Kidney (tissue), 14 donors: ENCODE results near the gene KLF11. TPM values are rescaled to one million over a fixed set of nuclear protein-coding genes. Genes with fewer than 3 reads are reported as not detected.
A peak's percentile ranks its signal among the peaks of the same experiment; 100 is the strongest.
"Not testable (repeated sequence)": the region's sequence is repeated elsewhere in the genome, so short reads cannot be mapped to it uniquely, and the experiment has no call there.

Source experiments
- DNase-seq, 5 donors: peaks; one replicate each; pipeline ENCODE4 v3.0.0-alpha.2; 2013 to 2020
- FAIRE-seq: peaks from 2 replicates; lab custom pipeline; 2012; peaks lifted over from hg19 to GRCh38; lab: Jason Lieb, UNC
- H3K27ac ChIP-seq, 2 donors: one replicate each; pipeline ENCODE4 v1.7.0; 2013; ENCODE audit warnings: low read depth in 2 of 2, low read length in 2 of 2, inconsistent platforms in 1 of 2
- H3K27me3 ChIP-seq: one replicate; pipeline ENCODE4 v1.7.1; 2013; ENCODE audit warnings: low read length, inconsistent platforms; ENCODE audit not compliant: control insufficient read depth, insufficient read depth
- H3K36me3 ChIP-seq, 3 donors: one replicate each; pipeline versions ENCODE4 v1.7.0 to v1.7.1; 2013; ENCODE audit warnings: low read length in 3 of 3, control low read depth in 1 of 3, inconsistent platforms in 1 of 3; ENCODE audit not compliant: insufficient read depth in 3 of 3, control insufficient read depth in 2 of 3
- H3K4me1 ChIP-seq, 3 donors: one replicate each; pipeline versions ENCODE4 v1.7.0 to v1.7.1; 2013; ENCODE audit warnings: low read length in 3 of 3, inconsistent platforms in 1 of 3, low read depth in 1 of 3; ENCODE audit not compliant: control insufficient read depth in 2 of 3, insufficient read depth in 2 of 3
- H3K4me3 ChIP-seq, 3 donors: one replicate each; pipeline versions ENCODE4 v1.7.0 to v1.8.1; 2013; ENCODE audit warnings: low read length in 3 of 3, control low read depth in 1 of 3, inconsistent platforms in 1 of 3
- H3K9ac ChIP-seq, 3 donors: one replicate each; pipeline versions ENCODE4 v1.7.0 to v1.7.1; 2013; ENCODE audit warnings: low read length in 3 of 3, control low read depth in 1 of 3, inconsistent platforms in 1 of 3
- H3K9me3 ChIP-seq, 3 donors: one replicate each; pipeline versions ENCODE4 v1.7.0 to v1.7.1; 2013; ENCODE audit warnings: low read length in 3 of 3, control low read depth in 1 of 3, inconsistent platforms in 1 of 3; ENCODE audit not compliant: control insufficient read depth in 2 of 3, insufficient read depth in 1 of 3
- CTCF ChIP-seq: IDR thresholded peaks from 3 replicates; pipeline ENCODE4 v1.5.1; 2012; ENCODE audit warnings: mild to moderate bottlenecking, moderate library complexity, borderline replicate concordance; ENCODE audit not compliant: insufficient read depth; ENCODE audit errors: extremely low read depth
- intact Hi-C: fragments of 100-400 bp; cut with DNase I; formaldehyde crosslinking; loops from one replicate; pipeline ENCODE4 v1.11.1; 2022
- polyA plus RNA-seq: library from polyadenylated mRNA; stranded (reverse); fragments of 350-450 nt; fragmentation: Illumina TruSeq; extraction: RNeasy Lipid Tissue Mini Kit (QIAGEN cat#74804); gene quantifications from one replicate; pipeline ENCODE4 v1.2.3, GENCODE V29; 2014; ENCODE audit warnings: low read depth, low replicate concordance; ENCODE audit not compliant: insufficient read depth
- total RNA-seq: library from RNA; stranded (reverse); fragmentation: NEBNext Ultra II Directional; extraction: Animal tissue kit (Norgen Biotek cat#: 25700); gene quantifications from one replicate; pipeline ENCODE4 v1.2.1, GENCODE V29; 2021
- donor health status: control.
- donor health status: control.
- donor health status: control.
- donor health status: control.
- donor health status: control.
- donor health status: DM: yes; HTN: yes; CAD: no.
- donor health status: Normal renal cell carcinoma (clear cell type).

The KLF11 gene
- total and polyA plus RNA-seq, 2 donors from 2014 or later = 9.4 to 34.0 TPM

- peaks cover 4 to 36% (median 30%) of the 10 kb centered on the region in 3 donors for H3K4me1 ChIP-seq
- DNase-seq (peak in 2 of 5 donors; percentile 76), FAIRE-seq (peak; percentile 92)
- H3K27ac ChIP-seq = peak overlapping the region; percentile 68 to 78
- H3K9me3 ChIP-seq = no peaks in the 10 kb centered on the region
- peaks cover 2% of the 10 kb centered on the region for H3K27me3 ChIP-seq
- H3K9ac ChIP-seq = peak overlapping the region in 1 of 3 donors; percentile 12
- intact Hi-C loops = no loop called here
- peak overlapping the region in 1 of 3 donors; percentile 27 for H3K4me3 ChIP-seq
- no peak for TF ChIP-seq CTCF
- no peaks in the 10 kb centered on the region for H3K36me3 ChIP-seq
These were observed 46.3 kb downstream of the KLF11 start for GRCh38 chr2:10089565-10090190.

GRCh38 chr2:10091182-10091888 lies 48.0 kb downstream of the KLF11 start:
- intact Hi-C loops = no loop called here
- no peaks in the 10 kb centered on the region for H3K36me3 ChIP-seq
- H3K27ac ChIP-seq = peak overlapping the region; percentile 81 to 82
- peaks cover 2% of the 10 kb centered on the region for H3K27me3 ChIP-seq
- peak overlapping the region in 1 of 3 donors; percentile 22 for H3K4me3 ChIP-seq
- H3K9ac ChIP-seq = no peak overlapping the region
- FAIRE-seq (no peak), DNase-seq (peak; percentile 55 to 87 (median 65))
- TF ChIP-seq CTCF = peak; percentile 9
- H3K9me3 ChIP-seq = no peaks in the 10 kb centered on the region
- H3K4me1 ChIP-seq = peaks cover 4 to 32% (median 21%) of the 10 kb centered on the region in 3 donors

- not testable (repeated sequence) for FAIRE-seq, H3K4me3 ChIP-seq
These were observed 48.5 kb downstream of the KLF11 start for GRCh38 chr2:10091889-10092244.

GRCh38 chr2:10094271-10094814 lies 51.0 kb downstream of the KLF11 start:
- Histone ChIP-seq H3K9me3 (no peaks in the 10 kb centered on the region), H3K27ac (no peak overlapping the region), H3K4me1 (peaks cover 0 to 14% (median 8%) of the 10 kb centered on the region in 3 donors), H3K9ac (no peak overlapping the region), H3K36me3 (no peaks in the 10 kb centered on the region), H3K27me3 (peaks cover 2% of the 10 kb centered on the region), H3K4me3 (no peak overlapping the region)
- peak in 1 of 5 donors; percentile 37 for DNase-seq
- no peak for TF ChIP-seq CTCF
- intact Hi-C loops = no loop called here
- FAIRE-seq = no peak

More at GRCh38 chr2:10091889-10092244, 48.5 kb downstream of the KLF11 start:
- peaks cover 3 to 30% (median 19%) of the 10 kb centered on the region in 3 donors for H3K4me1 ChIP-seq
- H3K27me3 ChIP-seq, H3K9me3 ChIP-seq, intact Hi-C loops, H3K9ac ChIP-seq, DNase-seq, H3K36me3 ChIP-seq: not testable (repeated sequence)
- H3K27ac ChIP-seq = peak overlapping the region in 1 of 2 donors; percentile 82
